Measurements from ENCODE around the gene CCL28.

DNA sequence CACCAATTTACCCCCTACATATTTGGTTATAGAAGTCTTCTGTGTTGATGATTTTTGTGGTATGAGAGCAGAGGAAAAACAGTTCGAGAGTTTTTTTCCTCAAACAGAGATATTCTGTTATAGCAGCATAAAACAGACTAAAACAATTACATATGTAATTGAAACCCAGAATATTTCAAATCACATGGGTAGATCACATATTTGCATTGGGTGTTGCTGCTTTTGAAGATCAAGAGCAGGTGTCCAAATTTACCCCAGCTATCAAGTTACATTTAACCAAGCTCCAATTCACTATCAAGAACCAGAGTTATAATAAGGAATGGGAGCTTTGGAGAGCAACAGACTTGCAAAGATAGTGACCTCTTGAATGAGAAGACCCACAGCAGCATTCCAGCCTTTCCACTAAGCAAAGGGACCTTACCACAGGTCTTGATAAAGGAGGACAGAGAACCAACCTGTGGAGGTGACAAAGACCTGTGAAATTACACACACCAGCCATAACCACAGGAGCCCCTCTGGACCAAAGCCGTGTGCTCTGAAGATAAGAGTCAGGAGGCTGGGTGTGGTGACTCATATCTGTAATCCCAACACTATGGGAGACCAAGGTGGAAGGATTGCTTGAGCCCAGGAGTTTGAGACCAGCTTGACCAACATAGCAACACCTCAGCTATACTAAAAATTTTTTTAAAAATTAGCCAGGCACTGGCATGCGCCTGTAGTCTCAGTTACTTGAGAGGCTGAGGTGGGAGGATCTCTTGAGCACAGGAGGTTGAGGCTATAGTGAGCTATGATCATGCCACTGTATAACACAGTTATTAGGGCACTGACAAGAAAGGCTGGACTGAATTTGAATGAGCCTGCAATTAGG is 4.0 kb upstream of the CCL28 start:
- TF ChIP-seq POLR2AphosphoS5 (IDR thresholded peaks at IDR 0.05; ENCODE audit: low read depth, low read length): no peak
- no peak for TF ChIP-seq FOXP2 (optimal IDR thresholded peaks at IDR 0.05; ENCODE audit: borderline replicate concordance, extremely low read depth, extremely low read length, insufficient read depth)
- TF ChIP-seq, protein P1, sequence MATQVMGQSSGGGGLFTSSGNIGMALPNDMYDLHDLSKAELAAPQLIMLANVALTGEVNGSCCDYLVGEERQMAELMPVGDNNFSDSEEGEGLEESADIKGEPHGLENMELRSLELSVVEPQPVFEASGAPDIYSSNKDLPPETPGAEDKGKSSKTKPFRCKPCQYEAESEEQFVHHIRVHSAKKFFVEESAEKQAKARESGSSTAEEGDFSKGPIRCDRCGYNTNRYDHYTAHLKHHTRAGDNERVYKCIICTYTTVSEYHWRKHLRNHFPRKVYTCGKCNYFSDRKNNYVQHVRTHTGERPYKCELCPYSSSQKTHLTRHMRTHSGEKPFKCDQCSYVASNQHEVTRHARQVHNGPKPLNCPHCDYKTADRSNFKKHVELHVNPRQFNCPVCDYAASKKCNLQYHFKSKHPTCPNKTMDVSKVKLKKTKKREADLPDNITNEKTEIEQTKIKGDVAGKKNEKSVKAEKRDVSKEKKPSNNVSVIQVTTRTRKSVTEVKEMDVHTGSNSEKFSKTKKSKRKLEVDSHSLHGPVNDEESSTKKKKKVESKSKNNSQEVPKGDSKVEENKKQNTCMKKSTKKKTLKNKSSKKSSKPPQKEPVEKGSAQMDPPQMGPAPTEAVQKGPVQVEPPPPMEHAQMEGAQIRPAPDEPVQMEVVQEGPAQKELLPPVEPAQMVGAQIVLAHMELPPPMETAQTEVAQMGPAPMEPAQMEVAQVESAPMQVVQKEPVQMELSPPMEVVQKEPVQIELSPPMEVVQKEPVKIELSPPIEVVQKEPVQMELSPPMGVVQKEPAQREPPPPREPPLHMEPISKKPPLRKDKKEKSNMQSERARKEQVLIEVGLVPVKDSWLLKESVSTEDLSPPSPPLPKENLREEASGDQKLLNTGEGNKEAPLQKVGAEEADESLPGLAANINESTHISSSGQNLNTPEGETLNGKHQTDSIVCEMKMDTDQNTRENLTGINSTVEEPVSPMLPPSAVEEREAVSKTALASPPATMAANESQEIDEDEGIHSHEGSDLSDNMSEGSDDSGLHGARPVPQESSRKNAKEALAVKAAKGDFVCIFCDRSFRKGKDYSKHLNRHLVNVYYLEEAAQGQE (IDR thresholded peaks at IDR 0.05; ENCODE audit: insufficient read depth in 1 of 2, low read depth in 2 of 2, low read length in 2 of 2): no peak
- no peak for TF ChIP-seq TAF1 (IDR thresholded peaks at IDR 0.05; ENCODE audit: borderline replicate concordance, insufficient read depth, low read length)
